Tibial artery (tissue), 4 donors: ENCODE data around the gene TRAIP.

Experiments
- DNase-seq, 2 donors: peaks; one replicate each; pipeline ENCODE4 v3.0.0-alpha.2; 2019
- H3K27ac ChIP-seq, 2 donors: fragments of 200-600 bp; sonication (generic) in 1 of 2; 1 replicate in 1 of 2; 2 replicates in 1 of 2; pipeline ENCODE4 v1.5.1; 2018 to 2019; ENCODE audit warnings: mild to moderate bottlenecking in 1 of 2
- H3K27me3 ChIP-seq, 2 donors: fragments of 200-600 bp; sonication (generic) in 1 of 2; one replicate each; pipeline versions ENCODE4 v1.5.1 to v1.6.0; 2016 to 2019
- H3K36me3 ChIP-seq, 3 donors: fragments of 200-600 bp; sonication (generic) in 2 of 3; one replicate each; pipeline ENCODE4 v1.5.1; 2016 to 2019; ENCODE audit warnings: mild to moderate bottlenecking in 2 of 3
- H3K4me1 ChIP-seq, 4 donors: fragments of 200-600 bp; sonication (generic) in 2 of 4; 1 replicate in 3 of 4; 2 replicates in 1 of 4; pipeline ENCODE4 v1.5.1; 2016 to 2019
- H3K4me3 ChIP-seq, 2 donors: fragments of 200-600 bp; sonication (generic) in 1 of 2; 1 replicate in 1 of 2; 2 replicates in 1 of 2; pipeline ENCODE4 v1.5.1; 2018 to 2019; ENCODE audit warnings: mild to moderate bottlenecking in 2 of 2
- H3K9me3 ChIP-seq, 3 donors: fragments of 200-600 bp; sonication (generic) in 1 of 3; one replicate each; pipeline ENCODE4 v1.5.1; 2016 to 2019
- CTCF ChIP-seq, 2 experiments: fragments of 200-600 bp in 1 of 2; fragments of 450-650 bp in 1 of 2; IDR thresholded peaks; one replicate each; pipeline ENCODE4 v1.5.1; 2017 to 2019; ENCODE audit warnings: antibody characterized with exemption in 2 of 2, mild to moderate bottlenecking in 1 of 2, moderate library complexity in 1 of 2
- intact Hi-C: fragments of 100-400 bp; cut with DNase I; formaldehyde crosslinking; loops from one replicate; pipeline ENCODE4 v1.15.0; 2023; ENCODE audit warnings: low total_unique reads

TRAIP gene

GRCh38 chr3:49880581-49881315, 24.4 kb upstream of the TRAIP start:
- H3K4me1 ChIP-seq, result no peaks in the 10 kb centered on the region
- H3K9me3 ChIP-seq, result no peaks in the 10 kb centered on the region
- peaks cover 0 to 12% of the 10 kb centered on the region in 2 donors for H3K27me3 ChIP-seq
- intact Hi-C loops, result no loop called here
- no peaks in the 10 kb centered on the region for H3K36me3 ChIP-seq
- DNase-seq, result no peak
- H3K27ac ChIP-seq, result no peak overlapping the region
- no peak overlapping the region for H3K4me3 ChIP-seq
- no peak for TF ChIP-seq CTCF (IDR thresholded peaks at IDR 0.05)

GRCh38 chr3:49879721-49880120, 23.4 kb upstream of the TRAIP start:
- intact Hi-C loops, result no loop called here
- Histone ChIP-seq H3K36me3 (no peaks in the 10 kb centered on the region), H3K27me3 (peaks cover 0 to 12% of the 10 kb centered on the region in 2 donors), H3K4me3 (no peak overlapping the region), H3K4me1 (no peaks in the 10 kb centered on the region), H3K27ac (no peak overlapping the region), H3K9me3 (no peaks in the 10 kb centered on the region)
- DNase-seq, result no peak
- TF ChIP-seq CTCF (IDR thresholded peaks at IDR 0.05), result no peak

- no peaks in the 10 kb centered on the region for H3K9me3 ChIP-seq
- TF ChIP-seq CTCF (IDR thresholded peaks at IDR 0.05), result no peak
- peaks cover 0 to 12% of the 10 kb centered on the region in 2 donors for H3K27me3 ChIP-seq
- H3K36me3 ChIP-seq, result no peaks in the 10 kb centered on the region
- H3K27ac ChIP-seq, result no peak overlapping the region
- intact Hi-C loops, result no loop called here
- H3K4me3 ChIP-seq, result no peak overlapping the region
- no peak for DNase-seq
- no peaks in the 10 kb centered on the region for H3K4me1 ChIP-seq
Observed at GRCh38 chr3:49878686-49879085, 22.3 kb upstream of the TRAIP start.

GRCh38 chr3:49877716-49878115, 21.4 kb upstream of the TRAIP start:
- no peak for DNase-seq
- Histone ChIP-seq H3K4me1 (no peaks in the 10 kb centered on the region), H3K9me3 (no peaks in the 10 kb centered on the region), H3K27ac (no peak overlapping the region), H3K36me3 (no peaks in the 10 kb centered on the region), H3K4me3 (no peak overlapping the region), H3K27me3 (peaks cover 0 to 13% of the 10 kb centered on the region in 2 donors)
- intact Hi-C loops, result no loop called here
- TF ChIP-seq CTCF (IDR thresholded peaks at IDR 0.05), result no peak

GRCh38 chr3:49876567-49876966, 20.2 kb upstream of the TRAIP start:
- DNase-seq, result no peak
- no peaks in the 10 kb centered on the region for H3K36me3 ChIP-seq
- intact Hi-C loops, result no loop called here
- H3K27me3 ChIP-seq, result peaks cover 0 to 20% of the 10 kb centered on the region in 2 donors
- TF ChIP-seq CTCF (IDR thresholded peaks at IDR 0.05), result no peak
- H3K27ac ChIP-seq, result no peak overlapping the region
- no peak overlapping the region for H3K4me3 ChIP-seq
- no peaks in the 10 kb centered on the region for H3K4me1 ChIP-seq
- H3K9me3 ChIP-seq, result no peaks in the 10 kb centered on the region
